Left forelimb (tissue), 1 donor: ENCODE results near the gene UBE2J2.

Source experiments
- DNase-seq: peaks from one replicate; pipeline ENCODE4 v3.0.0-alpha.2; 2018; ENCODE audit warnings: low spot score

Gene UBE2J2

DNA sequence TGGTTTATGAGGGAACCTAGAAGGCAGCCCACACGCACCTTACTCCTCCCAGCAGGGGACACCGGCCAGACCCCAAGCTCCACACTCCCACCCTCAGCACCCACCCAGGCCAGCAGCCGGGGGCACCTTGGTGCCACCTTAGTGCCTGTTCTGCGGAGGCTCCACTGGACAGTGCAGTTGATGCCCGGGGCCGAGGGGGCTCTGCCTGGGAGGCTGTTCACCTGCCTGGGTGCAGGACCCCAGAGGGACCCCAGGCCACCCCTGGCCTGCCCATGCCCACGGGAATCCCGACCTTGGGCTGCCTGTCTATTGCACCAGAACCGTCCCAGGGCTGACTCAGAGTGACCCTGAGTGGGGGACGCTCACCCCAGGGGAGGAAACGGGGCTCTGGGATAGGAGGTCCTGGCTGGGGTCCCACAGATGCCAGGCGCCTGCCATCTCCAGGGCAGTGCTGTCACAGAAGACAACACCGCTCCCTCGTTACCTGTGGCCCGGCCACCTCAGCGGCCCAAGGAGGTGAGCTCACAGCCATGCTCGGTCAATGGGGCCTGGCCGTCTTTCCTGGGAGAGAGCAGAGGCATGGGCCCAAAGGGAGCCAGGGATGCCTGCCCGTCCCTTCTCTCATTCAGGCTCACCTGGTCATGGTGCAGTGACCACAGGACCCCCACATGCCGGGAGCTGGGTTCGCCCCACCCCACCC is 7.3 kb upstream of the UBE2J2 start:
- DNase-seq, result no peak

DNA sequence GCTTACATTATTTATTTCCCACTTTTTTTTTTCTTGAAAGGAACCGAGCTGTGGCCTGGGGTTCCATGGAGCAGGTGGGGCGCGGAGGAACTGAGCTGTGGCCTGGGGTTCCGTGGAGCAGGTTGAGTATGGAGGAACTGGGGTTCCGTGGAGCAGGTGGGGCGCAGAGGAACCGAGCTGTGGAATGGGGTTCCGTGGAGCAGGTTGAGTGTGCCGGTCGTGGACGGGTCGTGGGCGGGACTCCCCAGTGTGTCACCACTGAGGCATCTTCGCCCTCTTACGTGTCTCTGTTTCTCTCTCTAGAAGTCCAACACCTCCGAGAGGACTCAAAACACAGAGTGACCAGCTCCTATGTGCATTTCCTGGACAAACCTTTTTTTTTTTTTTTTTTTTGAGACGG is 5.4 kb upstream of the UBE2J2 start:
- DNase-seq, result no peak

DNA sequence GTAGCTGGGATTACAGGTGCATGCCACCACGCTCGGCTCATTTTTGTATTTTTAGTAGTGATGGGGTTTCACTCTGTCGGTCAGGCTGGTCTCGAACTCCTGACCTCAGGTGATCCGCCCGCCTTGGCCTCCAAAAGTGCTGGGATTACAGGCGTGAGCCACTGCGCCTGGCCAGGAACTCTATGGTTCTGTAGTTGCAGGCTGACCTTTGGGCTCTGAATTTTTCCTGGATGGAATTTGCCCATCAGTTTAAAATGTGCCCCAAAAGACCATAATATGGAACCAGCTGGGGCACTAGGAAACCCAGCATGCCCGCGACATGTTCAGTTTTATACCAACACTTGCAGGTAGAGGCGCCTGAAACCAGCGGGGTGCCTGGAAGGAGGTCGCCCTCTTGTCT is 5.0 kb upstream of the UBE2J2 start:
- DNase-seq, result no peak

DNA sequence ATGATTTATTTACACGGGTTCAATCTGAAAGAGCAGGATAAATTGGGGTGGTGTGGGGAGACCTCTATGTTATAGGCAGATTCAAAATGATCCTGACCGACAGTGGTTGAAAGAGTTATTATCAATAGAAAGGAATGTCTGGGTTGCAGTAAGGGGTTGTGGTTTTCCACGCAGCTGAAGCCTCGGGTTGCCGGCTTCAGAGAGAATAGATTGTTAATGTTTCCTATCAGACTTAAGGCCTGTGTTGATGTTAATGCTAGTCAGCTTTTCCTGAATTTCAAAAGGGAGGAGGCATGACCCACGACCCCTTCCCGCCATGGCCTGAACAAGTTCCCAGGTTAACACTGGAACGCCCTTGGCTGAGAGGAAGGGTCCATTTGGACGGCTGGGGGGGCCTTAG is 2.2 kb upstream of the UBE2J2 start:
- no peak for DNase-seq

DNA sequence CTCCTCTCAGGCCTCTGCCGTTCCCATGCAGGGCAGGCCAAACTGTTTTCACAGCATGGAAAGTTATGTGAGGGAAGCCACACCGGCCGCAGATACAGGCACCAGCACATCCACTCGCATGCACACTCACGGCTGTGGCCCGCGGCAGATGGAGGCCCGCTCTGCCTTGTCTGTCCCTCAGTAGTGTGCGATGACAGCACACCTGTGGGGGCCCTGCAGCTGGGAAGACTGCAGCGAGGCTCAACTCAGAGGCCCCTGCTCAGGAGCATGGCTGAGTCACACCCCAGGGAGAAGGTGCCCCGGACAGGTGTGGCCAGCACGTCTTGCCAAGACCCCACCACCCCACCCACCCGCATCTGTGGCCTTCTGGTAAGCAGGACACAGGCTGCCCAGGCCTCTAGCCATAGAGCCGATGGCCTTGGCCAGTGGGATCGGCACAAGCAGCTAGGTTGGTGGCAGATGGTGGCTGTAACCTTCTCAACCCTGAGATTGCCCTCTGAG is 1.3 kb upstream of the UBE2J2 start:
- DNase-seq, result no peak

DNA sequence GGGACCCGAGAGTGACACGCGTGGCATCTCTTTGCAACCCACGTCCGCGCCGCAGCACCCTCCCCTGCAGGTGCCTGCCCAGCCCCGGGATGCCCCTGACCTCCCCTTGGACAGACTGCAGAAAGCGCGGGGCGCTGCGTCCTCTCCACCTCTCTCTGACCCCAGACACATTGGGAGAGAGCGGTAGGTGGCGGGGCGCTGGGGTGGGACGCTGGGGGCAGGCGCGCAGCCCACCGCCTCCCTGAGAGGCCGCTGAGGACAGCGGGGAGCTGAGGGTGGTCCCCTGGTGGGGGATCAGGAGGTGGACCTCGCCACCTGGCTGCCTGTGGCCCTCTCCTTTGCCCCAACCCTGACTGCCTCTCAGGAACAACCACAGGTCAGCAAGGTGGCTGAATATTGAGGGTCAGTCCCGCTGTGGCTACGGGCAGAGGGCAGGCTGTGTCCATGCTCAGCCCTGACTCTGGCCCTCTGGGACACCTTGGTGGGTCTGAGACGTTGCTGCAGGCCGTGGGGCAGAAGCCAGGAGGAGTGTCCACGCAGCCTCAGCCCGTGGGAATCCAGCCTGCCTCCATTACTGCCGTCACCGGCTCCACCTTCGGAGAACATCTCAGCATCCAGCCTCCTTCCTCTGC is 761 bp upstream of the UBE2J2 start:
- no peak for DNase-seq

DNA sequence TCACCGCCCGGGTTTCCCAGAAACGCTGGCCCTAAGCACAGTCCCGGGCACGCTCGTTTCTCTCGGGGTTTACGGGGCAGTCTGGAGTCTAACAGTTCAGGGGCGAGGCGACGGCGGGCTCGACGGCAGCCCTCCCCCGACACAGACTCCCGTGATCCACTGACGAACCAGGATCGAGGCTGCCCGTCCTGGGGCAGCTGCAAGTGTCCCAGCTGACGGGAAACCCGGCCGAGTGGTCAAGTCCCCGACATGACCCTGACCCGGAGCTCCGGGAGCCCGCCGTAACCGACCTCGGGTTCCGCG is 494 bp downstream of the UBE2J2 start:
- no peak for DNase-seq

DNA sequence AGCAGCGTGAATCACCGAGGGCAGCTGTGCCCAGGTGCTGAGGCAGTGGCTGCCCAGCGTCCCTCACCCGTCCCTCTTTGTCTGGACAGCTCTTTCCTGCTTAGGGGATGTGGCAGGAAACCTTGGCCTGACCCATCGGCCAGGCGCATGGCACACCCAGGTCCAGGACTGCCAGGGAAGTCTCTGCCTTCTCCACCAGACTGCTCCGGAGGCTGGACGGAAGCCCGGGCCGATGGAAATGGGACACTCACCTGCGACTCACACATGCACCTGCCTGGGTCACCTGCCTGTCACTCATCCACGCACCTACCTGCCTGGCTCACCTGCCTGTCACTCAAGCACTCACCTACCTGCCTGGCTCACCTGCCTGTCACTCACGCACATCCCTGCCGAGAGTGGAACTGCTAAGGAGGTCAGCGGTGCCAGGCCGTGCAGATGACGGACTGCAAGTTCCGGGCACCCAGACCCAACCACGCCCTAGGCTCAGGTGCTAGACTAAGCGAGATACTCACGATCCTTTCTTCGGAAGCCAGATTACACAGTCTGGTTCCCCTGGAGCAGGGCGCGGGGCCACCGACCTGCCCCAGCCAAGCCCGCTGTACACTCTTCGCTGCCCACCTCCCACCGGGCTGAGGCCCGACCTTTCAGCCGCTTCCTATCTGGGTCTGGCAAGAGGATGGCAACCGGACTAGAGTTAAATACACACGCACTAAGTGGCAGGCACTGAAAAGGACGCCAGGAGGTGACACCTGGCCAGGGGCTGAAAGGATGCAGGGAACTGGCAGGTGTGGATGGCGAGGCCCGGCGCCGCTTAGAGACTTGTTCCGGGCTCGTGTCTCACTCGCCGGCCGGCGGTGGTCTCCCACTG is 1.1 kb downstream of the UBE2J2 start:
- DNase-seq, result no peak

DNA sequence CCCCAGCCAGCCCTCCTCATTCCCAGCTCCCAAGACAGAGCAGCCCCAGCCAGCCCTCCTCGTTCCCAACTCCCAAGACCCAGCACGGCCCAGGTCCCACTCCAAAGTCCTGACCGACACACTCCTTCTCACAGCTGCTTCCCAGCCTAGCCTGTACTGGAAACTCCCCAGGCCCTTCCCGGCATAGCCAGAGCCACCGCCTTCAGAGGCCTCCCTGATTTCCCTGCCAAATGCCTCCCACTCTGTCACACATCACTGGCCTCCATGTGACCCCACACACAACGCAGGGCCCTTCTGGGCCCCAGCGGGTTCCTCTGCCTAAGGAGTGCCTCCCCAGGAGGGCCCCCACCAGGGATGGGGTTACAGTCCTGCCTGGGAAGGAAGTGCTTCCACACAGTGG is 2.8 kb downstream of the UBE2J2 start:
- no peak for DNase-seq

DNA sequence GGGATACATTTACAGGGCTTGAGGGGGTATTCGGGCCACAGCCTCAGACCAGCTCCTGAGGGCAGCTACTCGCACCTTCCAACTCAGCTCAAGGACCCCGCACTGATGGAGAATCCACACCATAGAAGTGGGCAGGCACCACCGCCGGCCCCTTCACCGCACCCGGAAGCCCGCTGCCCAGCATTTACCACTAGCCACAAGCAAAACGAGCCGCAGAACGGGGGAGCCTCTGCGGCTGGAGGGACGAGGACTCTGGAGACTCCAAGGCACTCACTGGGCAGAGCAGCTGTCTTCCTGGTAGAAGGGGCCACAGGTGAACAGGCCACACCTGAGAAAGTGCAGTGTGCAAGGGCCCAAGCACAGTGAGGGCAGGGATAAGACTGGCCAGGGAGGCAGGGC is 5.4 kb downstream of the UBE2J2 start:
- DNase-seq, result no peak

DNA sequence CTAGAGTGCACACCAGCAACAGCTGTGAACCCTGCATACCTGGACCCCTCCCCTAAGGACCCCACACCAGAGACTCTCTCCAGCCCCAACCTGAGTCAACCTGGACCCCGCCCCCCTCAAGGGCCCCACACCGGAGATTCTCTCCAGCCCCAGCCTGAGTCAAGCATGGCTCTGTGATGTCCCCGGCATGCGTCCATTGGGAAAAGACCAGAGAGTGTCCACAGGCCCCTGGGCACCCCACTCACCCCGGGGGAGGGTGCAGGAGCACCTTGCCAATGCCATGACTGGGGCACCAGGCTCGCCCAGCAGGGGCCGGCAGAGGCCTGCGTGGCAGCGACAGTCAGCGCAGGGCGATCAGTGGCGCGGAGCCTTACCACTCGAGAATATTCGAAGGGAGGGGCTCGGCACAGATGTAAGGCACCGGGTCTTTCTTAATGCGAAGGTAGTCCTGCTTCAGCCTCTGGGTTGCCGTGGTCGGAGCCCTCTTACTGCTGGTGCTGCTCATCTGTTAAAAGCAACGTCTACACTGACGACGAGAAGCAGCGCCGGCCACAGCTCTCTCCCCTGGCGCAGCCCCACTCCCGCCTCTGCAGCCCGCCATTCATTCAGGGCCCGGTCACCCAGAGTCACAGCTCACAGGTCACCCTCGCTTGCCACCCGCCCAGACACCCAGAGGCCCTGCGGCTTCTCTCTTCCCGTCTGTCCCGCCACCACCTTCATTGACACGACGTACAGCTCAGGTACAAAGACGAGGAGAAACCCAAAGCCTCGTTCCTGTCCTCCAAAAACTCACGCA is 6.0 kb downstream of the UBE2J2 start:
- no peak for DNase-seq

DNA sequence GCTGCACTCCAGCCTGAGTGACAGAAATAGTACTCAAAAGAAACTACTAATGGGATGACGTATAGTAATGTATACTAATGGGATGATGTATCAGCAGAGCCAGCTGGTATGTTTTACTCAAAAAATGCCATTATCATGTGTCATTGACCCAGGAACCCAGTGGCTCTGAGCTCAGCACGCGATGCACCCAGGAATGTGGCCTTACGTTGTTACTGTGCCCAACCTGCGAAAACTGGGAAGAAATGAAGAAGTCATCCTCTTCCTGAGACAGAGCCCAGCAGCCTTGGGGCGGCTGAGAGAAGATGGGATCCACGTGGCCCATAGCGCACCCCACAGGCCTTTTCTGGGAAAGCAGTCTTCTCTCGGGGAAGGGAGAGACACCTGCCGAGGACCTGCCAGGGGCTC is 8.8 kb downstream of the UBE2J2 start:
- no peak for DNase-seq

DNA sequence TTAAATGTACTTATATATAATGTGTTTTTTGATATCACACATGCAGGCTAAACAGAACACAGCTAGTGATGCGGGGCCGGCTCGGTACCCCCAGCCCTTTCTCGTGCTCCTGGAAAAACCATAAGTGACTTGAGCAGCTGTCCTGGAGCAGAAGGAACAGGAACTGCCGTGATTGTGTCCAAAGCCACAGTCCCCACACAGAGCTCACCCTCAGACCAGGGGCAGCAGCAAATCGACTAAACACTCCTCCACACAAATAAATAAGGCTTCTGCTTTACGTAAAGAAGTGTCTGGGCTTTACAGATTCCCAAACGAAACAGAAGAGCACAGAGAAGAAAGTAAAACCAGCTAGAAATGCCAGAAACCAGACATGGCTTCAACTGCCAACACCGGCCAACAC is 9.6 kb downstream of the UBE2J2 start:
- no peak for DNase-seq

DNA sequence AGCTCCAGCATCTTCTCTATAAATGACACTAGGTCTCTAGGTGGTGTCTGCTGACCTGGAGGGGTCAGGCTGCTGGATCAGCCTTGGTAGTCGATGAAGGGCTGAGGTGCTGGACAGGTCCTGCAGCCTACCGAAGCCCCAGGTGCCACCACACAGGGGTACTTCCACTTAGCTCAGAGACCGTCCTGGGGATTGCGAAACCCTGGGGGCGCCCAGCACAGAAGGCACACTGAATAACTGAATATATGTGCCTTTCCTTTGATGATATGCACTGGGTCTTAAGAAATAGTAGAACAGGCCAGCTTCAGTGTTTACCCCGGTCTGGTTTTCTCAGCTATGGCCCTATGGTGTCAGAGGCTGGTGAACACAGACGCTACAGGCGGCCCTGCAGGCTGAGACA is 10.9 kb downstream of the UBE2J2 start:
- DNase-seq, result no peak

DNA sequence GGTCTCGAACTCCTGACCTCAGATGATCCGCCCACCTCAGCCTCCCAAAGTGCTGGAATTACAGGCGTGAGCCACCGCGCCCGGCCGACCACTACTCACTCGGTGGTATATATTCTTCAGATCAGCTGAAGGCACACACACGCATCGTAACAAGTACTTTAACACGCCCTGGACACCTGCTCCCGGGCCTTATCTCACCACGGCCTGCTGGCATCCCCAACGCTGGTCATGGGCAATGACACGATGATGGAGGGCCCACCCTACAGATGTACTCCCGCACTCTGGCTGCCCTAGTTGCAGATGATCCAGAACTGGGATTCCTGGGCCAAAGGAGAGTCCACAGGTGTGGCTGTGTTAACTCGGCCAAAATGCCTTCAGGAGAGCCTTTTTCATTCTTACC is 11.6 kb downstream of the UBE2J2 start:
- no peak for DNase-seq

DNA sequence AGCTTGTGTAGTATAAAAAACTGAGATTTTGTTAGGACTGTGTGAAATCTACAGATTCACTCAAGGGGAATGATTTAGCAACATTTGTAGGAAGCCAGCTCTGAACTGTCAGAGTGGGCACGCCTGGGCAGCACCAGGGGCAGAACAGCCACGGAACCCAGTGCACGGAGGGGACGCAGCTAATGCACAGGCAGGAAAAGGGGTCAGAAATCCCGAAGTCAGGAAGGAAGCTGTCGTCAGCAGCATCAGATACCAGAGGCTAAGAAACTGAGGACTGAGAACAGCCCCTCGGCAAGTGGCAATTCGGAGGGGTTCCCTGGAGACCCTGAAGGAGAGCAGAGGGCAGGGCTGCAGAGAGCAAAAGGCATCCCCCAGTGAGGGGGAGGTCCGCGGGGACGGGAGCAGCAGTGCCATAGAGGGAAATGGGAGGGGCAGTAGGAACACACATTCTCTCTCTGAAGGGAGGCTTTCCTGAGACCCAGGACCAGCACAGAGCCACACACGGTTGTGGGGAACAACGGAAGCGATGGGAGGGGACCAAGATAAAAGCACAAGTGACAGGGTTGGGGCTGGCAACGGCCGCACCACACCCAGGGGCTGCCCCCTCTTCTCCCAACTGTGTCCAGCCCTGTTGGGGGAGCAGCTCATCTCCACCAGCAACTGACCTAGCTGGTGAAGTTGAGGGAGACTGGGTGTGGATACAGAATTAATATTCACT is 12.7 kb downstream of the UBE2J2 start:
- no peak for DNase-seq

DNA sequence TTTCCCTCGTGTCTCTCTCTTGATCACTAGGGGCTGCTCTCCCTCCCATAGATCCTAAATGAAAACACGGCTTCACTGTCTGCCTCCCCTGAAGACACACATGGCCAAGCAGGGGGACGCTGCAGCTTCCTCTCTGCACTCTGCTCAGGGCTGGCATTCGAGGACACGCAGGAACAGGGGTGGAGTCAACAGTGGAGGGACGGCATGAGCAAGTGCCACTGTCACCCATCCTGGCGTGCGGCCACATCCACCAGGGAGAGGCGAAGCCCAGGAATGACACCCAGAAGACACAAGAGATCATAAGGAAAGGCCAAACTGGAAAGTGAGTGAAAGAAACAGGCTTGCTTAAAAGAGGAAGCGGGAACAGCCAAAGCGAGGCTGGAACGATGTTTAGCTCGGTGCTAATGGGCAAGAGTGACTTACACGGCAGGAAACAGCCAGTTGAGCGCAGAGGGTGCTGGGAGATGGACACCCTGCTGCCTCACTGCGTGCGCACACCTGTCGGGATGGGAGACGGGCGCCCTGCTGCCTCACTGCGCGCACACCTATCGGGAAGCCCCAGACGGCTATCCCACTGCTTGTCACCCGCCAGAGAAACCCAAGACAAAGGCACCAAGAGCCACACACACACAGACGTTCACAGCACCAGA is 13.6 kb downstream of the UBE2J2 start:
- DNase-seq, result no peak

DNA sequence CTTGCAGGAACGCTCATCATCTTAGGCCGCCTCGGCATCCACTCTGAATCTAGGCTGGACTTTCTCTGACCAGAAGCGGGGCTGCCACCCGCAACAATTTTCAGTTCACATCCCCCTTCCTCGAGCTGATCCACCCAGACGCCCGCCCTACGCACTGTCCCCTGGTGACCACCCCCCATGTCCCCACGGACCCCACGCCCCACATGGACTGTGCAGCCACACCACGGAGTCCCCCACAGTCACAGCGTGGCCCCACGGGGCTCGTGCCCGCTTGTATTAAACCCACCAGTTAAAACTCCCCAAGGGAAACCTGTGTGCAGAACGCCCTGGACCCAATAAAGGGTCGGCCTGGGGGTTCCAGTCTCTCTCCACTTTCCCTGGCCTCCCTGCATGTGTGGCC is 14.1 kb downstream of the UBE2J2 start:
- no peak for DNase-seq

DNA sequence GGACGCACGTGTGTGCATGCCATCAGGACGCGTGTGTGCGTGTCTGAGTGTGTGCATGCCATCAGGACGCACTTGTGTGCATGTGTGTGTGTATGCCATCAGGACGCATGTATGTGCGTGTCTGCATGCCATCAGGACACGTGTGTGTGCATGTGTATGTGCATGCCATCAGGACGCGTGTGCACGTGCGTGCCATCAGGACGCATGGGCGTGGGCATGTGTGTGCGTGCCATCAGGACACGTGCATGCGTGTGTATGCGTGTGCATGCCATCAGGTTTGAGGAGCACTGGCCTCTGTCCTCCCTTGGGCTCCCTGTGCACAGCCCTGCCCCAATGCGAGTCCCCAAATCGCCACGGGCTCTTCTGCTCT is 14.6 kb downstream of the UBE2J2 start:
- no peak for DNase-seq

DNA sequence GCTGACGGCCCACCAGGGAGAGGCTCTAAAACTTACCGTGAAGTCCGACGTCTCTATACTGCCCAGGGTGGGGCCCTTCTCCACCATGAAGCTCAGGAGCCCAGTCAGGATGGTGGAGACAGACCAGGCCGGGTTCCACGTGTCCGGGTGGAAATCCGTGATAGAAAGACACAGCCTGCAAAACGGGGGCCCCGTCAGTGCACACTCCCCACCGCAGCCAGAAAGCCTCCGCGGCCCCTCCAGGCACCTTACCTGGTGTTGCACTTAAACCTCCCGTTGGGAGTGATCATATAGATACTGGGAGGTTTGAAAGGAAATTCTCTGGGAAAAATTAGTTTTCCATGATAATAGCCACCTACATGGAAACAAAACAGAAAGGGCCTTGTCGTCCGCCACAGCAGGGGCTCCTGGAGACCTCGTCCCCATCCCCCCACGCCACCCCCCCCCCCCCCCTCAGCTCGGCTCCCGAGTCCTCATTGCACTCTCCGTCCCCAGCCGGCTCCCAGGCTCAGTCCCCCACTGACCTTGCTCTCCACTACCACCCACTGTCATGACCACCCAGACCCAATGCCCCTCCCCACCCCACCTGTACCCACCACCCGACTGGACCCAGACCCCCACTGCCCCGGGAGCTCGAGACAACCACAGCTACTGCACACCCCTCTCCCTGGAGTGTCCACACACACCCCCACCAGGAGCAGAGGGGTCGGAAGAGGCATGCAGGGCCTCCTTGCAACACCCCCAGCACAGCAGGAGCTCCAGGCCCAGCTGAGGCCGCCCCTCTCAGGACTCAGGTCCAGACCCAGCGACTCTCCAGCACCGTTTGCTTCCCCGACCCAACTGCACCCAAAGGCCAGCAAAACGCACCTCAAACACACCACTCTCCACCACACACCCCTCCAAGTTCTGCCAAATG is 16.4 kb downstream of the UBE2J2 start:
- DNase-seq, result no peak
